H9 (cell line): ENCODE measurements around the gene RPL23. TPM values are rescaled to one million over a fixed set of nuclear protein-coding genes. Genes with fewer than 3 reads are reported as not detected.

Experiments
- DNase-seq: peaks from one replicate; pipeline ENCODE4 v3.0.0-alpha.2; 2017
- H2AFZ ChIP-seq: one replicate; pipeline ENCODE4 v1.6.1; 2013; ENCODE audit warnings: mild to moderate bottlenecking, low read length, control low read depth, moderate library complexity
- H2AK5ac ChIP-seq: 2 replicates; pipeline ENCODE4 v1.6.1; 2013; ENCODE audit warnings: low read length, control low read depth, mixed read lengths; ENCODE audit not compliant: insufficient read length
- H2BK120ac ChIP-seq: one replicate; pipeline ENCODE4 v1.6.1; 2013; ENCODE audit warnings: low read depth, mild to moderate bottlenecking, low read length, control low read depth, inconsistent platforms; ENCODE audit not compliant: poor library complexity, severe bottlenecking
- H2BK12ac ChIP-seq: 2 replicates; pipeline ENCODE4 v1.6.1; 2013; ENCODE audit warnings: low read length, control low read depth, mixed read lengths, low read depth; ENCODE audit not compliant: insufficient read length
- H2BK15ac ChIP-seq: 2 replicates; pipeline ENCODE4 v1.6.1; 2013; ENCODE audit warnings: low read depth, low read length, control low read depth
- H2BK20ac ChIP-seq: one replicate; pipeline ENCODE4 v1.6.1; 2013; ENCODE audit warnings: low read depth, mild to moderate bottlenecking, low read length, control low read depth, inconsistent platforms; ENCODE audit not compliant: poor library complexity, severe bottlenecking
- H2BK5ac ChIP-seq: 2 replicates; pipeline ENCODE4 v1.6.1; 2013; ENCODE audit warnings: low read length, control low read depth, mixed read lengths; ENCODE audit not compliant: insufficient read length
- H3K14ac ChIP-seq: 2 replicates; pipeline ENCODE4 v1.6.1; 2013; ENCODE audit warnings: low read length, control low read depth; ENCODE audit not compliant: insufficient read depth
- H3K18ac ChIP-seq: 2 replicates; pipeline ENCODE4 v1.6.1; 2013; ENCODE audit warnings: low read depth, mild to moderate bottlenecking, mixed read lengths, low read length, control low read depth; ENCODE audit not compliant: insufficient read length
- H3K23ac ChIP-seq: 2 replicates; pipeline ENCODE4 v1.6.1; 2013; ENCODE audit warnings: low read length, control low read depth, mixed read lengths, low read depth; ENCODE audit not compliant: insufficient read length
- H3K23me2 ChIP-seq: 2 replicates; pipeline ENCODE4 v1.6.1; 2013; ENCODE audit warnings: low read depth, mild to moderate bottlenecking, mixed read lengths, low read length, control low read depth; ENCODE audit not compliant: insufficient read length, poor library complexity, severe bottlenecking
- H3K27ac ChIP-seq: 2 replicates; pipeline ENCODE4 v1.5.1; 2013; ENCODE audit warnings: low read length, control low read depth, mixed read lengths, low read depth; ENCODE audit not compliant: insufficient read length
- H3K27me3 ChIP-seq: 2 replicates; pipeline ENCODE4 v1.6.1; 2013; ENCODE audit warnings: low read length, control low read depth, inconsistent platforms; ENCODE audit not compliant: insufficient read depth
- H3K4ac ChIP-seq: 2 replicates; pipeline ENCODE4 v1.6.1; 2013; ENCODE audit warnings: low read depth, mild to moderate bottlenecking, control low read depth, inconsistent platforms, low read length, moderate library complexity
- H3K4me1 ChIP-seq: 2 replicates; pipeline ENCODE4 v1.6.1; 2013; ENCODE audit warnings: low read length, control low read depth, inconsistent platforms; ENCODE audit not compliant: insufficient read depth
- H3K4me2 ChIP-seq: 2 replicates; pipeline ENCODE4 v1.6.1; 2013; ENCODE audit warnings: low read length, control low read depth, mixed read lengths; ENCODE audit not compliant: insufficient read length, insufficient read depth
- H3K56ac ChIP-seq: 2 replicates; pipeline ENCODE4 v1.6.1; 2013; ENCODE audit warnings: low read depth, mild to moderate bottlenecking, mixed read lengths, low read length, control low read depth; ENCODE audit not compliant: insufficient read length
- H3K79me1 ChIP-seq: 2 replicates; pipeline ENCODE4 v1.6.1; 2013; ENCODE audit warnings: low read depth, mild to moderate bottlenecking, moderate library complexity, low read length, control low read depth, inconsistent platforms; ENCODE audit not compliant: insufficient read depth, poor library complexity, severe bottlenecking
- H3K79me2 ChIP-seq: 2 replicates; pipeline ENCODE4 v1.6.1; 2013; ENCODE audit warnings: low read length, control low read depth, inconsistent platforms; ENCODE audit not compliant: insufficient read depth
- H3K9ac ChIP-seq: 2 replicates; pipeline ENCODE4 v1.6.1; 2013; ENCODE audit warnings: low read length, control low read depth, mixed read lengths; ENCODE audit not compliant: insufficient read length; ENCODE audit errors: extremely low read depth
- H3K9me3 ChIP-seq: one replicate; pipeline ENCODE4 v1.6.1; 2013; ENCODE audit warnings: low read depth, low read length, inconsistent platforms; ENCODE audit not compliant: control insufficient read depth
- H3T11ph ChIP-seq: one replicate; pipeline ENCODE4 v1.6.1; 2013; ENCODE audit warnings: mild to moderate bottlenecking, low read length, control low read depth, inconsistent platforms
- H4K20me1 ChIP-seq: one replicate; pipeline ENCODE4 v1.6.1; 2013; ENCODE audit not compliant: control insufficient read depth, insufficient read length, insufficient read depth
- H4K5ac ChIP-seq: 2 replicates; pipeline ENCODE4 v1.6.1; 2013; ENCODE audit warnings: low read depth, mild to moderate bottlenecking, mixed read lengths, low read length, control low read depth; ENCODE audit not compliant: insufficient read length
- H4K8ac ChIP-seq: replicated peaks from 2 replicates; pipeline ENCODE4 v1.6.1; 2013; ENCODE audit warnings: low read length, control low read depth, mixed read lengths, low read depth; ENCODE audit not compliant: insufficient read length
- H4K91ac ChIP-seq: 2 replicates; pipeline ENCODE4 v1.6.1; 2013; ENCODE audit warnings: low read depth, mild to moderate bottlenecking, moderate library complexity, mixed read lengths, low read length, control low read depth; ENCODE audit not compliant: insufficient read length
- H3K27ac Mint-ChIP-seq, 3 experiments: 2 replicates in 2 of 3; 3 replicates in 1 of 3; pipeline ENCODE4 v1.8.0; 2020 to 2021; ENCODE audit warnings: mixed read lengths in 3 of 3, mild to moderate bottlenecking in 1 of 3, moderate library complexity in 1 of 3
- H3K27me3 Mint-ChIP-seq: 2 replicates; pipeline ENCODE4 v1.8.0; 2021; ENCODE audit warnings: low read depth, mild to moderate bottlenecking, moderate library complexity, mixed read lengths
- H3K36me3 Mint-ChIP-seq, 3 experiments: 2 replicates in 2 of 3; 3 replicates in 1 of 3; pipeline ENCODE4 v1.8.0; 2020 to 2021; ENCODE audit warnings: low read depth in 3 of 3, mixed read lengths in 3 of 3; ENCODE audit not compliant: insufficient read depth in 1 of 3
- H3K4me1 Mint-ChIP-seq, 2 experiments: 2 replicates each; pipeline ENCODE4 v1.8.0; 2020; ENCODE audit warnings: mixed read lengths in 2 of 2
- H3K4me3 Mint-ChIP-seq, 2 experiments: 2 replicates in 1 of 2; 3 replicates in 1 of 2; pipeline ENCODE4 v1.8.0; 2020 to 2021; ENCODE audit warnings: mild to moderate bottlenecking in 2 of 2, mixed read lengths in 2 of 2, moderate library complexity in 1 of 2
- H3K9me3 Mint-ChIP-seq, 2 experiments: 2 replicates in 1 of 2; 3 replicates in 1 of 2; pipeline ENCODE4 v1.8.0; 2020; ENCODE audit warnings: mild to moderate bottlenecking in 2 of 2, mixed read lengths in 2 of 2, moderate library complexity in 1 of 2
- WGBS: extraction: QIAGEN DNeasy Blood & Tissue Kit; methylation state at CpG from one replicate; pipeline ENCODE4 v1.1.7; 2013; ENCODE audit warnings: missing lambda C conversion rate, low lambda C conversion rate, mixed read lengths; ENCODE audit not compliant: insufficient read length; ENCODE audit errors: extremely low coverage; 5-methylcytosine and 5-hydroxymethylcytosine counted together
- total RNA-seq: library from RNA; stranded (reverse); gene quantifications from 2 replicates; pipeline ENCODE4 v1.2.1, GENCODE V29; 2021
- TF ChIP-seq, protein P1 (sequence below): fragments of 200-600 bp; sonication (generic); conservative IDR thresholded peaks from 3 replicates; pipeline ENCODE4 v1.8.0; 2021; ENCODE audit warnings: antibody characterized with exemption, mild to moderate bottlenecking

RPL23 gene
- total RNA-seq, 1 experiment from 2014 or later: 2,084 TPM

DNA sequence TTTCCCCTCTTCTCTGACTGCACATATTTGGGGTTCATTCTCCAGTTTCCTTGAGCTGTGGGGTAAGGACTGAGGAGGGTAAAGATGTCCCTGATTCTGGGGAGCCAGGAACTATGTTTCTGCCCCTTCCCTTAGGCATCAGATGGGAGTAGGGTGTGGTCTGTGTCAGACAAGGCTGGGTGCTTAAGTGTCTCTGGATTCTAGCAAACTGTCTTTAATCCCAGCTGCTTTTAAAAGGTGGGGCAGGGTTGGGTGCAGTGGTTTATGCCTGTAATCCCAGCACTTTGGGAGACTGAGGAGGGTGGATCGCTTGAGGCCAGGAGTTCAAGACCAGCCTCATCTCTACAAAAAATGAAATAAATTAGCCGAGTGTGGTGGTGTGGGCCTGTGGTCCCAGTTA lies 29.3 kb upstream of the RPL23 start:
- no peak overlapping the region for H3K56ac ChIP-seq
- no peak overlapping the region for H2BK120ac ChIP-seq
- H4K5ac ChIP-seq: no peak overlapping the region
- Mint-ChIP-seq H3K4me1 (peaks cover 73 to 89% of the 10 kb centered on the region in 2 experiments), H3K4me3 (no peak overlapping the region; a peak in 1 of 5 replicates), H3K36me3 (peaks cover 8 to 53% (median 24%) of the 10 kb centered on the region in 3 experiments; a peak in 5 of 7 replicates), H3K9me3 (peaks cover 0 to 3% of the 10 kb centered on the region in 2 experiments; a peak in 1 of 5 replicates), H3K27me3 (no peaks in the 10 kb centered on the region), H3K27ac (peak overlapping the region; percentile 11 to 90 (median 85); a peak in 3 of 7 replicates)
- H3K4me2 ChIP-seq: no peak overlapping the region
- no peak overlapping the region for H2AFZ ChIP-seq
- peaks cover 9% of the 10 kb centered on the region; the same call in 1 of the 2 replicates for H3K4me1 ChIP-seq
- H3K9ac ChIP-seq: no peak overlapping the region
- H4K8ac ChIP-seq: no peak overlapping the region
- H3K27ac ChIP-seq: no peak overlapping the region
- H3K23ac ChIP-seq: no peak overlapping the region
- no peak overlapping the region for H3K14ac ChIP-seq
- H2BK12ac ChIP-seq: no peak overlapping the region
- H3K9me3 ChIP-seq: no peaks in the 10 kb centered on the region
- H2BK15ac ChIP-seq: no peak overlapping the region
- DNase-seq: no peak
- H2BK5ac ChIP-seq: no peak overlapping the region
- peaks cover 3% of the 10 kb centered on the region for H3K79me1 ChIP-seq
- no CpG with 5 or more reads among the region's 2 CpGs for WGBS
- H3K4ac ChIP-seq: no peak overlapping the region
- no peak overlapping the region for H3K18ac ChIP-seq
- H4K91ac ChIP-seq: no peak overlapping the region
- H2BK20ac ChIP-seq: no peak overlapping the region
- H2AK5ac ChIP-seq: no peak overlapping the region
- no peaks in the 10 kb centered on the region for H4K20me1 ChIP-seq
- H3K27me3 ChIP-seq: no peaks in the 10 kb centered on the region
- H3K23me2 ChIP-seq: no peaks in the 10 kb centered on the region
- H3K79me2 ChIP-seq: peaks cover 2% of the 10 kb centered on the region; the same call in 1 of the 2 replicates
- no peak overlapping the region for H3T11ph ChIP-seq
- TF ChIP-seq, protein P1, sequence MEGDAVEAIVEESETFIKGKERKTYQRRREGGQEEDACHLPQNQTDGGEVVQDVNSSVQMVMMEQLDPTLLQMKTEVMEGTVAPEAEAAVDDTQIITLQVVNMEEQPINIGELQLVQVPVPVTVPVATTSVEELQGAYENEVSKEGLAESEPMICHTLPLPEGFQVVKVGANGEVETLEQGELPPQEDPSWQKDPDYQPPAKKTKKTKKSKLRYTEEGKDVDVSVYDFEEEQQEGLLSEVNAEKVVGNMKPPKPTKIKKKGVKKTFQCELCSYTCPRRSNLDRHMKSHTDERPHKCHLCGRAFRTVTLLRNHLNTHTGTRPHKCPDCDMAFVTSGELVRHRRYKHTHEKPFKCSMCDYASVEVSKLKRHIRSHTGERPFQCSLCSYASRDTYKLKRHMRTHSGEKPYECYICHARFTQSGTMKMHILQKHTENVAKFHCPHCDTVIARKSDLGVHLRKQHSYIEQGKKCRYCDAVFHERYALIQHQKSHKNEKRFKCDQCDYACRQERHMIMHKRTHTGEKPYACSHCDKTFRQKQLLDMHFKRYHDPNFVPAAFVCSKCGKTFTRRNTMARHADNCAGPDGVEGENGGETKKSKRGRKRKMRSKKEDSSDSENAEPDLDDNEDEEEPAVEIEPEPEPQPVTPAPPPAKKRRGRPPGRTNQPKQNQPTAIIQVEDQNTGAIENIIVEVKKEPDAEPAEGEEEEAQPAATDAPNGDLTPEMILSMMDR: no peak
